GM12878 (cell line): ENCODE measurements around the gene SLC35F2. TPM values are rescaled to one million over a fixed set of nuclear protein-coding genes. Genes with fewer than 3 reads are reported as not detected.

Experiments
- ATAC-seq: fragments of 200-7000 bp; cut with Tn5 transposase; 3 replicates; pipeline ENCODE4 v1.9.1; 2020; ENCODE audit warnings: mild to moderate bottlenecking, moderate library complexity
- BruUV-seq: library from RNA; stranded (reverse); fragments of 400-500 nt; replicated peaks from 2 replicates; lab custom pipeline; 2021; lab: Mats Ljungman, UMichigan
- CTCF ChIA-PET: fragments of 300-600 bp; sonication (Branson Sonifier 250); formaldehyde crosslinking; extraction: SDS; loops from one replicate; lab custom pipeline; 2021; ENCODE audit warnings: inconsistent platforms; lab: Yijun Ruan, JAX
- POLR2A ChIA-PET: fragments of 350-600 bp; formaldehyde crosslinking; extraction: SDS; loops from one replicate; lab custom pipeline; 2021; ENCODE audit warnings: inconsistent platforms; lab: Charles Lee
- RAD21 ChIA-PET: fragments of 300-600 bp; sonication (Branson Sonifier 250); formaldehyde crosslinking; loops from one replicate; lab custom pipeline; 2023; ENCODE audit warnings: antibody characterized with exemption; ENCODE audit not compliant: unreplicated experiment; lab: Charles Lee
- SMC1A ChIA-PET: fragments of 300-600 bp; sonication (Branson Sonifier 250); formaldehyde crosslinking; loops from one replicate; lab custom pipeline; 2023; ENCODE audit not compliant: unreplicated experiment, uncharacterized antibody; lab: Charles Lee
- DNase-seq: peaks from one replicate; pipeline ENCODE4 v3.0.0-alpha.2; 2011; ENCODE audit warnings: low read depth, low spot score
- FAIRE-seq: peaks from 3 replicates; lab custom pipeline; 2011; peaks lifted over from hg19 to GRCh38; lab: Jason Lieb, UNC
- H2AFZ ChIP-seq: 2 replicates; pipeline ENCODE4 v1.6.0; 2011; ENCODE audit warnings: low read depth, low read length, control low read depth; ENCODE audit not compliant: control insufficient read depth
- H3K27ac ChIP-seq: 2 replicates; pipeline ENCODE4 v1.5.1; 2011; ENCODE audit warnings: control low read depth; ENCODE audit not compliant: control insufficient read depth, insufficient read depth
- H3K27me3 ChIP-seq, 2 experiments: replicated peaks in 1 of 2; 2 replicates each; pipeline versions ENCODE4 v1.6.0 to v1.6.1; 2011; ENCODE audit warnings: low read length in 1 of 2; ENCODE audit not compliant: control insufficient read depth in 2 of 2, insufficient read depth in 2 of 2
- H3K36me3 ChIP-seq, 2 experiments: 2 replicates each; pipeline ENCODE4 v1.5.1; 2011; ENCODE audit warnings: low read length in 1 of 2; ENCODE audit not compliant: control insufficient read depth in 2 of 2, insufficient read depth in 2 of 2
- H3K4me1 ChIP-seq: 2 replicates; pipeline ENCODE4 v1.6.1; 2011; ENCODE audit warnings: mild to moderate bottlenecking, low read length, moderate library complexity, mixed read lengths; ENCODE audit not compliant: control insufficient read depth, insufficient read depth
- H3K4me2 ChIP-seq: 2 replicates; pipeline ENCODE4 v1.6.0; 2011; ENCODE audit warnings: control low read depth; ENCODE audit not compliant: control insufficient read depth, insufficient read depth
- H3K4me3 ChIP-seq: fragments of 200-600 bp; sonication (generic); 2 replicates; pipeline ENCODE4 v1.5.1; 2016
- H3K79me2 ChIP-seq: 2 replicates; pipeline ENCODE4 v1.6.0; 2011; ENCODE audit warnings: low read length; ENCODE audit not compliant: control insufficient read depth, insufficient read depth
- H3K9ac ChIP-seq: 2 replicates; pipeline ENCODE4 v1.8.0; 2011; ENCODE audit warnings: low read length, control low read depth, mixed read lengths; ENCODE audit not compliant: control insufficient read depth, insufficient read depth
- H3K9me3 ChIP-seq: replicated peaks from 3 replicates; pipeline ENCODE4 v1.5.1; 2011; ENCODE audit warnings: mild to moderate bottlenecking, low read length; ENCODE audit not compliant: control insufficient read depth, insufficient read depth
- H4K20me1 ChIP-seq: 2 replicates; pipeline ENCODE4 v1.6.0; 2011; ENCODE audit not compliant: control insufficient read depth, insufficient read depth
- CEBPZ ChIP-seq: fragments of 150-350 bp; IDR thresholded peaks from 2 replicates; pipeline ENCODE4 v1.6.1; 2016; ENCODE audit warnings: low read depth, low read length
- GATAD2B ChIP-seq: fragments of 450-650 bp; conservative IDR thresholded peaks from 2 replicates; pipeline ENCODE4 v1.6.1; 2017; ENCODE audit warnings: low read depth, mild to moderate bottlenecking, moderate library complexity
- IRF3 ChIP-seq: fragments of 450-650 bp; IDR thresholded peaks from 2 replicates; pipeline ENCODE4 v1.6.1; 2014; ENCODE audit warnings: mild to moderate bottlenecking
- IRF4 ChIP-seq: IDR thresholded peaks from 2 replicates; pipeline ENCODE4 v1.6.1; 2011; ENCODE audit warnings: low read depth, low read length
- MAX ChIP-seq: IDR thresholded peaks from 2 replicates; pipeline ENCODE4 v1.6.1; 2012; ENCODE audit warnings: low read depth, low read length, improper control_type of control experiment
- MEF2B ChIP-seq: fragments of 450-650 bp; IDR thresholded peaks from 2 replicates; pipeline ENCODE4 v1.6.1; 2018; ENCODE audit warnings: mild to moderate bottlenecking, moderate library complexity; ENCODE audit not compliant: partially characterized antibody, poor library complexity, severe bottlenecking
- MTA2 ChIP-seq: fragments of 450-650 bp; IDR thresholded peaks from 2 replicates; pipeline ENCODE4 v1.6.1; 2016; ENCODE audit warnings: low read depth, mild to moderate bottlenecking, moderate library complexity
- POU2F2 ChIP-seq: IDR thresholded peaks from 3 replicates; pipeline ENCODE4 v1.6.1; 2011; ENCODE audit warnings: low read depth, mild to moderate bottlenecking, low read length, borderline replicate concordance
- RBBP5 ChIP-seq: fragments of 200-600 bp; sonication (generic); conservative IDR thresholded peaks from 2 replicates; pipeline ENCODE4 v1.6.1; 2016
- YY1 ChIP-seq: IDR thresholded peaks from 2 replicates; pipeline ENCODE4 v1.6.1; 2011; ENCODE audit warnings: low read depth, mild to moderate bottlenecking, low read length
- ZNF217 ChIP-seq: fragments of 450-650 bp; IDR thresholded peaks from 2 replicates; pipeline ENCODE4 v1.6.1; 2017; ENCODE audit warnings: antibody characterized with exemption, mild to moderate bottlenecking
- WGBS: methylation state at CpG from one replicate; pipeline ENCODE4 v1.1.6; 2016; ENCODE audit warnings: low lambda C conversion rate; ENCODE audit not compliant: insufficient replicate concordance, insufficient coverage; ENCODE audit errors: missing lambda C conversion rate; 5-methylcytosine and 5-hydroxymethylcytosine counted together
- in situ Hi-C: fragments of 300-500 bp; cut with MboI; formaldehyde crosslinking; loops from 9 replicates; pipeline ENCODE4 v1.14.3; 2018; ENCODE audit warnings: mixed read lengths
- intact Hi-C: fragments of 100-400 bp; cut with micrococcal nuclease; formaldehyde crosslinking; loops from one replicate; pipeline ENCODE4 v1.14.2; 2022; ENCODE audit not compliant: unreplicated experiment
- polyA plus RNA-seq, 11 experiments: library from polyadenylated mRNA; depleted of rRNA in 4 of 11; unstranded in 6 of 11; stranded (reverse) in 5 of 11; fragments of >200 nt; fragmentation: Nextera tagmentation in 4 of 11; fragmentation: Illumina TruSeq in 1 of 11; extraction: Ambion mirVana in 4 of 11; extraction: Trizol in 1 of 11; gene quantifications; 1 replicate in 1 of 11; 2 replicates in 10 of 11; pipeline versions ENCODE4 v1.2.1 to v1.2.3, GENCODE V29; 2011 to 2016; ENCODE audit warnings: inconsistent platforms in 2 of 11, missing spikeins in 2 of 11, low read depth in 1 of 11
- total RNA-seq, 4 experiments: library from RNA; depleted of rRNA in 3 of 4; stranded (reverse); fragments of >200 nt in 3 of 4; fragmentation: Illumina TruSeq in 1 of 4; extraction: Trizol in 1 of 4; gene quantifications; 2 replicates each; pipeline versions ENCODE4 v1.2.1 to v1.2.3, GENCODE V29; 2013 to 2021

SLC35F2 gene
- total and polyA plus RNA-seq, 10 of the 15 experiments (the other 5 are each of a cell fraction or from before 2014, with no cell fraction given): 15.2 to 48.8 (median 40.1) TPM

GRCh38 chr11:107789767-107790166, 68.8 kb downstream of the SLC35F2 start:
- no peaks in the 10 kb centered on the region for H3K4me1 ChIP-seq
- in situ Hi-C loops (no loop called here), intact Hi-C loops (no loop called here)
- no peaks in the 10 kb centered on the region for H4K20me1 ChIP-seq
- ATAC-seq (no peak), DNase-seq (no peak), FAIRE-seq (no peak)
- ChIA-PET POLR2A (no interaction called here), RAD21 (no interaction called here), SMC1A (interaction anchor here (1.8 kb wide), 1 partner anchor 19 kb away, joined by 4 read pairs; no protein-coding TSS in a partner anchor), CTCF (interaction anchor here (2.0 kb wide), 1 partner anchor 10 kb away, joined by 4 read pairs; no protein-coding TSS in a partner anchor)
- H3K36me3 ChIP-seq: peaks cover 7 to 9% of the 10 kb centered on the region in 2 experiments; a peak in 3 of 4 replicates
- TF ChIP-seq POU2F2 (no peak), YY1 (0 out of 2 replicates have a peak, but pooled peaks have one; percentile 51)
- no peaks in the 10 kb centered on the region for H3K27me3 ChIP-seq
- H2AFZ ChIP-seq: no peak overlapping the region
- H3K4me3 ChIP-seq: no peak overlapping the region
- no peak overlapping the region for H3K9ac ChIP-seq
- H3K27ac ChIP-seq: no peak overlapping the region
- no peaks in the 10 kb centered on the region for H3K79me2 ChIP-seq
- no TSS peak for BruUV-seq
- H3K9me3 ChIP-seq: no peaks in the 10 kb centered on the region; the same call in 2 of the 3 replicates
- H3K4me2 ChIP-seq: no peak overlapping the region
- 92% methylated on average over 7 of the region's 7 CpGs for WGBS

- H3K9ac ChIP-seq: no peak overlapping the region
- WGBS: 92% methylated on average over 5 of the region's 5 CpGs
- in situ Hi-C loops: no loop called here
- SMC1A ChIA-PET: interaction anchor here (0.7 kb wide), 1 partner anchor 67 kb away, joined by 3 read pairs; no protein-coding TSS in a partner anchor
- no peak overlapping the region for H3K4me3 ChIP-seq
- no peaks in the 10 kb centered on the region for H3K79me2 ChIP-seq
- no peak overlapping the region for H3K4me2 ChIP-seq
- H3K9me3 ChIP-seq: no peaks in the 10 kb centered on the region; the same call in 2 of the 3 replicates
- no peak overlapping the region for H3K27ac ChIP-seq
- POLR2A ChIA-PET: interaction anchor here (0.6 kb wide), 1 partner anchor 584 kb away, joined by 4 read pairs; no protein-coding TSS in a partner anchor
- intact Hi-C loops: no loop called here
- no peaks in the 10 kb centered on the region for H3K4me1 ChIP-seq
- no peak for DNase-seq
- ATAC-seq: no peak
- H2AFZ ChIP-seq: no peak overlapping the region
- peaks cover 4 to 9% of the 10 kb centered on the region in 2 experiments; a peak in 3 of 4 replicates for H3K36me3 ChIP-seq
- CTCF ChIA-PET: interaction anchor here (1.8 kb wide), 1 partner anchor 13 kb away, joined by 7 read pairs; no protein-coding TSS in a partner anchor
- H3K27me3 ChIP-seq: no peaks in the 10 kb centered on the region
- RAD21 ChIA-PET: no interaction called here
- H4K20me1 ChIP-seq: no peaks in the 10 kb centered on the region
- BruUV-seq: no TSS peak
- FAIRE-seq: no peak
- TF ChIP-seq ZNF217 (no peak), MEF2B (no peak), MTA2 (no peak), GATAD2B (no peak), MAX (no peak), CEBPZ (no peak), IRF3 (no peak), RBBP5 (no peak), IRF4 (no peak)
These were observed 70.9 kb downstream of the SLC35F2 start for GRCh38 chr11:107787733-107788132.
